Activated CD4-positive, alpha-beta T cell treated with anti-CD3 and anti-CD28 coated beads for 24 hours (primary cell): ENCODE results near the gene AMDHD2.
"Not testable (repeated sequence)": the region's sequence is repeated elsewhere in the genome, so short reads cannot be mapped to it uniquely, and the experiment has no call there.

Source experiments
- DNase-seq, 2 donors: peaks; one replicate each; pipeline ENCODE4 v3.0.0-alpha.2; 2020; ENCODE audit warnings: low read depth in 2 of 2

The AMDHD2 gene

DNA sequence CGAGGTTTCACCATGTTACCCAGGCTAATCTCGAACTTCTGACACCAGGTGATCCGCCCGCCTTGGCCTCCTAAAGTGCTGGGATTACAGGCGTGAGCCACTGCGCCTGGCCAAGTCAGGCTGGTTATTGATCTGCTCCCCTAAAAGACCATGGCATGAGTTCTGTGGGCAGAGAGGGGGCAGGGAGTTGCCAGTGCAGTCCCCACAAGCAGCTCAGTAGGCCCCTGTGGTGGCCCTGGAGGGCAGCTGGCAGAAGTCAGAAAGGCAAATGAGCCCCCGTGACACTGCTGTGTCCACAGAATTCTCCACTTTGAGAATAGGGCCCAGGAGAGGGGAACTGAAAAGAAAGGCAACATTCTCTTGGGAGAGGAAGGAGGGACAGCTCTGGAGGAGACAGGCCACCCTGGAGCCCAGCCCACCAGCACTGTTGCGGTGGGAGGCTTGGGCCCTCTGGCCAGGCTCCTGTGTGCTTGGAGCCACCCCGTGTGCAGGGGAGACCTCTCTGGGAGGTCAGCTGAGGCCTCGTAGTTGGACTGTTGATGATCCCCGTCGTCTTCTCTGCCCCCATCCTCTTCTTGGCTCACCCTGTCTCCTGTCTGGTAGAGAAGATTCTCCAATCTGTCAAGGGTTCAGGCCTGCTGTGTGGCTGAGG lies 2.1 kb upstream of the AMDHD2 start:
- no peak for DNase-seq

DNA sequence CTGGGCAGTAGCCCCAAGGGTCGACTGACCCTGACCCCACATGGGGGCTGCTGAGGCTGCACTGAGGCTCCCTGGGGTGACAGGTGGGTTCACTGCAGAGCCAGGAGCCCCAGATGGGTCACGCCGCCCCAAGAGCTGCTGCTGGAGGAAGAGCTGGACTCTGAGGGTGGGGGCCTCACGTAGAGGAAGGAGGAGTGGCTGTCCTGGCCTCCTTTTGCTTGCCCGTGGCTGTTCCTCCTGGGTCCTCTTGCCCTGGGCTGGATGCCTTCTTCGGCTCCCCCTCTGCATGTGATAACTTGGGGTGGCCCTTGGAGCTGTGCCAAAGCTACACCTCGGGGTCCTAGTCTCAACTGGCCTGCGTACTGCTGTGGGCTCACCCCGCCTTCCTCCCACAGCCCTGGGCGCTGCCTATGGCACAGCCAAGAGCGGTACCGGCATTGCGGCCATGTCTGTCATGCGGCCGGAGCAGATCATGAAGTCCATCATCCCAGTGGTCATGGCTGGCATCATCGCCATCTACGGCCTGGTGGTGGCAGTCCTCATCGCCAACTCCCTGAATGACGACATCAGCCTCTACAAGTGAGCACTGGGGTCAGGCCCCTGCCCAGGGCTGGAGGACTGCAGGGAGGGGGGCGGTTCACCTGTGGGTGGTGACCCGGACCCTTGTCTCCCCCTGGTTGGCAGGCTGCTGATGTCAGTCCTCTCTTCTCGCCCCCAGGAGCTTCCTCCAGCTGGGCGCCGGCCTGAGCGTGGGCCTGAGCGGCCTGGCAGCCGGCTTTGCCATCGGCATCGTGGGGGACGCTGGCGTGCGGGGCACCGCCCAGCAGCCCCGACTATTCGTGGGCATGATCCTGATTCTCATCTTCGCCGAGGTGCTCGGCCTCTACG lies 1.1 kb upstream of the AMDHD2 start:
- DNase-seq: no peak

DNA sequence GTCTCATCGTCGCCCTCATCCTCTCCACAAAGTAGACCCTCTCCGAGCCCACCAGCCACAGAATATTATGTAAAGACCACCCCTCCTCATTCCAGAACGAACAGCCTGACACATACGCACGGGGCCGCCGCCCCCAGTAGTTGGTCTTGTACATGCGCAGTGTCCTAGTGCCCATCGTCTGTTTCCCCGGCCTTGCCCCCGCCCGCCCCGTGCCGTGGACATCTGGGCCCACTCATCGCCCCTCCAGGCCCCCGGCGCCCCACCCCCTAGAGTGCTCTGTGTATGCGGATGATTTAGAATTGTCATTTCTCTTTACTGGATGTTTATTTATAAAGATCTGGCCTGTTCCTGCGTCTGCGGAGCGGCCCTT lies 475 bp upstream of the AMDHD2 start:
- DNase-seq: no peak

DNA sequence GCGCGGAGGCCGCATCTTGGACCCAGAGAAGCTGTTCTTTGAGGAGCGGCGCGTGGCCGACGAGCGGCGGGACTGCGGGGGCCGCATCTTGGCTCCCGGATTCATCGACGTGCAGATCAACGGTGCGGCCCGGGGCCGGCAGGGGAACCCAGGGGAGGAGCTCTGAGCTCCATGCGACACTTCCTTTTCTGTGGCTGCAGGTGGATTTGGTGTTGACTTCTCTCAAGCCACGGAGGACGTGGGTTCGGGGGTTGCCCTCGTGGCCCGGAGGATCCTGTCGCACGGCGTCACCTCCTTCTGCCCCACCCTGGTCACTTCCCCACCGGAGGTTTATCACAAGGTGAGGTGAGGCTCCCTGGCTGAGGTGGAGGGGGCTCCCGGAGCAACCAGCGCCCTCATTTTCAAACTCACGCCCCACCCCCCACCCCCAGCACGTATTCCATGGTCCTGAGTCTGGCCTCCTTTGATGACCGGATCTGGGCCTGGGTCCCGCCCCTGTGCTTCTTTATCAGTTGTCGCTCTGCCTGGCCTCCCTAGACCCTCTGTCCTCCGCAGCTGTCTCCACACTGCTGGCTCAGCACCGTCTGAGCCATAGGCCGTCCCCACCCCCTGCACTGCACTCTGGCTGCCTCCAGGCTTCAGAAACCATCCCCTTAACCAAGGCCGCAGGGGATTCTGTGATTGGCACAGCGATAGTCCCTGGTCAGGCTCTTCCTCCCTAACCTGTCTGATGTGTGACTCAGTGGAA lies 787 bp downstream of the AMDHD2 start:
- DNase-seq: no peak

DNA sequence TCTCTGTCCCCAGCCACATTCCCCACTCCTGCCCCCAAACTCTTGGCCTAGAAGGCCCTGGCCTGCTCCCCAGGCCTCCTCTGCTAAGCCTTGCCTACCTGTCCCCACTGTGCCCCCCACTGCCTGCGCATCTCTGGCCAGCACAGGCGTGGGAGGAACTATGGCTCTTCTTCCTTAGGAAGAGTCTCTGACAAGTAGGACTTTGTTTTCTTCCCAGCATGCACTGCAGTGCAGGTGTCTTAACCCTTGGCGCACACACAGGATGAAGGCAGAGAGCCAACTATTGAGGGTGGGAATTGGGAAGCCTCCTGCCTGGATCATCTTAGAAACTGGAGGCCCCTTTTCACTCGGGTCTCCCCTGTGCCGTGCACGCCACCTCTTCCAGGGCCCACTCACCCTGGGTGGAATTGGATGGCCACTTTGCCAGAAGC lies 3.6 kb downstream of the AMDHD2 start:
- no peak for DNase-seq

DNA sequence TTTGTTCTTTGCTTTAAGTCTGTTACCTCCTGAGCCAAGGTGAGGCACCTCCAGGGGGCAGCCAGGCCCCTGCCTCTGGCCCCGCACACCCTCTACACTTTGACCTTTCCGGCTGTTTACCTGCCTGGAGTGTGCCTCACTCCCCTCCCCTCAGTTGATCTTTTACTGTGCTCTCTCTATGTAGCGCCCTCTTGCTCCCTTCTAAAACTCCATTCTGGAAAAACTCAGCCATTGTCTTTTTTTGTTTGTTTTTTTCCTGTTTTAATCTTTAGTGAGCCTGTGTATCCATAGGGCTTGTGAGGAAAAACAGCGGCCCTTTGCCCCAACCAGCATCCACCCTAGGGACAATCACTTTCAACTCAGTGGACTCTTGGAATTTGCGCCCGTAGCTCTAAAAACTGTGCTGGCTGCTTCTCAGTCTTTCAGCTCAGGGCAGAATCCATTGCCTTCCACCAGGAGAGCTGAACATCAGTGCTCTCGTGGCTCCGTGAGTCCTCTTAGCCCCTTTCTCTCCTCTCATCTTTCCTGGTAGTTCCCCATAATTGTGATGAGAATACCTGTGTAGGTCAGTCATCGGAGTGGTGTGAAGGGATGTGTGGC lies 4.3 kb downstream of the AMDHD2 start:
- no peak for DNase-seq

DNA sequence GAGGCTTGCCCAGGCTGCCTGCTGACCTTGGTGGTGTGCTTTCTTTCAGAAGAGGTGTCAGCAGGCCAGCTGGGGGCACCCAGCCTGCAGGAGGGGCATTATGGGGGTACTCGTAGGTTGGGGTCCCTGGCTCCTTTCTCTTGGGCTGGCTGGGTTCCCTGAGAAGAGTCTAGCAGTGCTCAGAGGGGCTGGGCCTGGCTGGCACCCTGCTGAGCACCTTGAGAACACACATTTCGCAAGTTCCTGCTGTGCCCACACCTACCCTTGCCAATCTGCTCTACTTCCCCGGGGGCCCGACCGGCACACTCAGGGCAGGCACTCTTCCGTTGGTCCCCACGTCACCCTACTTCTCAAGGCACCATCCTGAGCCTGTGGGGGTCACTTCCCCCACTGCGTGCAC lies 6.0 kb downstream of the AMDHD2 start:
- no peak for DNase-seq

DNA sequence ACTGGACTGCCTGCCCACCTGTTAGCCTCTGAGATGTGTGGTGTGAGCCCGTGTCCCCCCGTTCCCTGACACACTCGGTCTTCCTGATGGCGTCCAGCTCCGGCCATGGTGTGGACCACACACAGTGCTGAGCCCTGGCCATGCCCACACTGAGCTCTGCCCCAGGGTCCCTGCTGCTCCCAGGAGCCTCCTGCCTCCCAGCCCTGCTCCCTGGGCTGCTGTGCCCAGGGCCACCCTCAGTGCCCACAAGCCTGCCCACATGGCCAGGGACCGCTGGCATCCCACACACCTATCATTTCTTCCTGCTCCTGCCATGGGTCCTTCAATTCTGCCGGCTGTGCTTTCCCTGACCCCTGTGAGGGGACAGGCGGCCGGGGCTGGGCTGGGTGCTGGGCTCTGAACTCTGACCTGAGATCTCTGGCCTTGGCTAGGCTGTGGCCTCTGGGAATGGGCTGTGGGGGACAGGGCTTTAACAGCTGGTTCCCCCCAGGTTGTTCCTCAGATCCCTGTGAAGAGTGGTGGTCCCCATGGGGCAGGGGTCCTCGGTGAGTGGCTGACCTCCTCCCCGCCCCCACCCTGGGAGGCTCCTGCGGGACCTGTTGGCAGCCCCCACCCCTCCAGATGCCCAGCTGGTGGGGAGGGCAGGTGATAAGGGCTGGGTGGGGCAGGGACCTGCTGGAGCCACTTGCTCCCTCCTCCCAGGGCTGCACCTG lies 7.1 kb downstream of the AMDHD2 start:
- DNase-seq: no peak

DNA sequence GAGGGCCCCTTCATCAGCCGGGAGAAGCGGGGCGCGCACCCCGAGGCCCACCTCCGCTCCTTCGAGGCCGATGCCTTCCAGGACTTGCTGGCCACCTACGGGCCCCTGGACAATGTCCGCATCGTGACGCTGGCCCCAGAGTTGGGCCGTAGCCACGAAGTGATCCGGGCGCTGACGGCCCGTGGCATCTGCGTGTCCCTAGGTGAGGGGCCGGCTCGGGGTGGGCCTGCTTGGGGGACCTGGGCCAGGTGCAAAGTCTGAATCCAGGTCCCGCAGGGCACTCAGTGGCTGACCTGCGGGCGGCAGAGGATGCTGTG lies 7.6 kb downstream of the AMDHD2 start:
- no peak for DNase-seq

DNA sequence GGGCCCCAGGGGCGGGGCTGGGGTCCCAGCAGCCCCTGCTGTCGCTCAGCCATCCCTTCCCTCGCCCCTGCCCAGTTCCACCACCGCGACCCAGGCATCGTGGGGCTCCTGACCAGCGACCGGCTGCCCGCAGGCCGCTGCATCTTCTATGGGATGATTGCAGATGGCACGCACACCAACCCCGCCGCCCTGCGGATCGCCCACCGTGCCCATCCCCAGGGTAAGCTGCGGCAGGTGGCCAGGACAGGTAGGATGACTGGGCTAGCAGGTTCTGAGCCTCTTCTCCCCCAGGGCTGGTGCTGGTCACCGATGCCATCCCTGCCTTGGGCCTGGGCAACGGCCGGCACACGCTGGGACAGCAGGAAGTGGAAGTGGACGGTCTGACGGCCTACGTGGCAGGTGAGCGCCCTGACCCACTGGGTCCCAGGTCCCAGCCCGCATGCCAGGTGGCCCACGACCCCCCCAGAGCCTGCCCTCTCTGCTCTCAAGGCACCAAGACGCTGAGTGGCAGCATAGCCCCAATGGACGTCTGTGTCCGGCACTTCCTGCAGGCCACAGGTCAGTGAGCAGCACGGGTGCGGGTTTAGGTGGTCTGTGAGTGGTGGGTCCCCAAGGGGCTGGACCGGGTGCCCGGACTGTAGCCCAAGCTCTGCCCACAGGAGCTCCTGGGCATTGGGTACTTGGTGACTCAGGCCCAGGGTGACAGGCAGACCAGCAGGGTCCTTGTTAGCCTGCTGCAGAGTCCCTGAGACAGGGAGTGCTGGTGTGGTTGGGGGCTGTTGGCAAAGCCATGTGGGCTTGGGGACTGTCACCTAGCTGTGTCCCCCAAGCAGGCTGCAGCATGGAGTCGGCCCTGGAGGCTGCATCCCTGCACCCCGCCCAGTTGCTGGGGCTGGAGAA lies 8.2 kb downstream of the AMDHD2 start:
- no peak for DNase-seq

DNA sequence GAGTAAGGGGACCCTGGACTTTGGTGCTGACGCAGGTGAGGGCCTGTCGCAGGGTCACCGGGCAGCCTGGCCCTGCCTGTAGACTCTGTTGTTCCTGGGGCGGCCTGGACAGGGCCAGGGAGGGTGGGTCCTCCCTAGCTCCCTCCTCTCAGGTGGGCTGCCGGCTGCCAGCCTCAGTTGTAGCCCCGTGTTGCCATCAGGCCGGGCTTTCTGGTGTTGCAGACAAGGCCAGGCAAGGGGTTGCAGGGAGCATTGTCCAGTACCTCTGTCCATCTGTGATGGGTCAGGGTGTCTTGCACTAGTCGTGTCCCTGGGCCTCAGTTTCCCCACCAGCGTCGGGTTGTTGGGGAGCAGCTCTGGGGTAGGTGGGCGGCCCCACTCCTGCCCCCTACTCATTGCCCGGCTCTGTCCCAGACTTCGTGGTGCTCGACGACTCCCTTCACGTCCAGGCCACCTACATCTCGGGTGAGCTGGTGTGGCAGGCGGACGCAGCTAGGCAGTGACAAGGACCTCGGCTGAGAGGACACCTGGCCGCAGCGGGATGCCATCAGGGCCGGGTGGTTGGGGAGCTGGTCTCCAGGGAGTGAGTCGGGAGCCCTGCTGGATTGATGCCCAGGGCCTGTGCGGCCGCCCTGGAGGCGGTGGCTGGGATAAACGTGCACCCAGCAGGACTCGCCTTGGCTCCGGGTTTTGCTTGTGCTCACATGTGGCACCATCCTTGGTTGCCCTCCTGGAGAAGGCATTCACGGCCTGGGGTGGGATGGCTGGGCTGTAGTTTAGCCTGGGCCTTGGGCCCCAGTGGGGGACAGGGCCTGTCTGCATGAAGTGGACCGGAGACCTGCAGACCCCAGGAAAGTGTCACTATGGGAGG lies 9.1 kb downstream of the AMDHD2 start:
- DNase-seq: no peak

DNA sequence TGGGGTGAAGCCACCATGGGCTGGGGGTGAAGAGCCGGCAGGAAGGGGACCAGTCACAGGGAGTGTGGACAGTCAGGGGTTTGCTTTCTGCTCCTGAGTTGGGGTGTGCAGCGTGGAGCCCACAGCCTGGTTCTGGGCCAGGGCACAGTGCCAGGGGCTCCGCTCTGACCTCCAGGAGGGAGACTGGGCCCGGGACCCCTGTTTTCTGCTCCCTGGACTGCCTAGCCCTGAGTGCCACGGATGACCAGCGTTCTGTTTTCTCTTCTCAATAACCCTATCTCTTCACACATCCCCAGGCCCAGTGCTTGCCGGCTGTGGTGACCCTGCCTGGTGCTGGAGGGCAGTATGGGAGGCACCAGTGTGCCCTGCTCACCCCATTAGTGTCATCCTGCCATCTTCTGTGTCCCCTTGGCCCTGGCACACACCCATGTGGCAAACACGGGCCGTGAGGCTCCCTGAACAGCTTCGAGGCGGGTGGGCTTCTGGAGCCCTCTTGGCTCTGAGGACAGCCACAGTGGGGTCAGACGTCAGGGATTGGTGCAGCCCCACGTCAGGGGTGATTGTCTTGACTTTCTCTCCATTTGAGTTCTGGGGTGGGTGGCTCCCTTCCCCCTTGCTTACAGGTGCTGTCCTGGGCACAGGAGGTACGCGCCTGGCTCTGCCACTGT lies 9.9 kb downstream of the AMDHD2 start:
- DNase-seq: no peak

DNA sequence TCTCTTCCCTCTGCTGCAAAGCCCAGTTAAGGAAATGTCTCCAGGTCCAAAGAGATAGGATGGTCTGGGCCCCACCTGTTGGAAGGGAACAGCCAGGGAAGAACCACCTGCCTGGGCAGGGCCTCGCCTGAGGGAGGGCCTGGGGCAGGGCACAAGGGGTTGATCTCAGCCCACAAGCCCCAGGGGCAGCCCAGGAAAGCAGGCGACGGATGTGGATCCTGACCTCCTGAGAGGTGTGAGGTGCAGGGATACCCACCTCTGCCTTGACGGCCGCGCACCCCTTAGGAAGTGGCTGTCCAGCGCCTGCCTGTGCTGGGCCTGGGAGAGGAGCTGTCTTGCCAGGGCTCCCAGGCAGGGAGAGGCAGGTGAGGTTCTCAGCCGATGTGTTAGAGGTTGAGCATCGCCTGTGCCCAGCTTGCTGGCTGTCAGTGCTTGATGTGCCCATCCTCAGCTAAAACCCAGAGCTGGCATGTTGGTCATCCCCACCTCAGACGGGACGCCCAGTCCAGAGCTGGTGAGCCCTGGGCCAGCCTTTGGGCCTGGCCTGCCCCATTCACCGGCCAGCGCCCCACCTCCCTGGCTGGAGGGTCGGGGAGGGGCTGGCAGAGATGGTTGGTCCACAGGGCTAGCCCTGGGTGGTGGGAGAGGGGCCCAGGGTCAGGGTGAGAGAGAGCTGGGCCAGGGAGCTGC lies 10.6 kb downstream of the AMDHD2 start:
- DNase-seq: no peak

DNA sequence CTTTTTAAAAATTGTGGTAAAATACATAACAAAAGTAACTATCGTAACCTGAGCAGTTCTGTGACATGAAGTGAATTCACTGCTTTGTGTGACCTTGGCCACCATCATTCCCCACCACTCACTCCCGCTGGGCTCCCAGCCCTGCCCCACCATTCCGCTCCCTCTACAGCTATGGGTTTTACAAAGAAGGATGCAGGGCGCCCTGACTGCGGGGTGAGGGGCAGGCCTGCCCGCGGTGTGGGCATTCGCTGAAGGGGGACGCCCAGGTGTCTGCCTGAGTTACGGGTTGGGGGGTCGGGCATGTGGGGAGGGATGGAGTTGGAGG lies 11.2 kb downstream of the AMDHD2 start, which contains the start of gene CEMP1:
Gene CEMP1 (minus strand): TSS at position 38 of the 325 bp plus-strand sequence. CDS start 335 bp downstream, outside the sequence.
- DNase-seq: no peak

DNA sequence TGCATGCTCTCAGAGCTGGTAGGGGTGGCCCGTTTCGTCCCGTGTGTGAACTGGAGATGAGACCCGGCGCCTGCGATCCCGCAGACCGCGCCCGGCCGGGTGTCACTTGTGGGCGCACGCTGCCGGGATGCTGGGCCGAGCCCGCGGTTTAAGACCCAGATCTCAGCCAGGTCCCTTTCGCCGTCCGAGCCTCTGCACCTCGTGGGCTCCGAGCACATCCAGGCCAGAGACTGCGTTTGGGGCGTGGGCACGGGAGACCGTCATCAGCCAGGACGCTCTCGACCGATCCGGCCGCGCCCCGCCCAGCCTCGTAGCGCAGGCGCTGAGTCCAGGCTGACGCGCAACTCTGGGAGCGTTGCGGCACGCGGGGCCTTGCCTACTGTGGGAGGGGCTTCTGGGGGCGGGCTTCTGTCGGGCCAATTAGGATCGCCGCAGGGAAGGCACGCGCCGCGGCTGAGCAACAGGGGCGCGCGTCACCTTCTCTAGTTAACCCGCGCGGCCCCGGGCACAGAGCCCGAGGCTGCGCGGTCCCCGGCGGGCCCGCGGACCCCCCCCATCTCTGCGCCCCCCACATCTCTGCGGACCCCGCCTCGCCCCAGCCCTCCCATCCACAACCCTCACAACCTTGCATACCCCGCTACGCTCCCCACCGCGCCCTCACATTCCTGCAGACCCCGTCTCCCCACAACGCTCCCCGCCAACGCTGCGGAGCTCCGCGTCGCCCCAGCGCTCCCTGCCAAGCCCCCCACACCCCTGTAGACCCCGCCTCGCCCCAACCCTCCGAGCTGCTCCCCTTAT lies 11.7 kb downstream of the AMDHD2 start:
- peak; percentile 94 to 97 for DNase-seq

DNA sequence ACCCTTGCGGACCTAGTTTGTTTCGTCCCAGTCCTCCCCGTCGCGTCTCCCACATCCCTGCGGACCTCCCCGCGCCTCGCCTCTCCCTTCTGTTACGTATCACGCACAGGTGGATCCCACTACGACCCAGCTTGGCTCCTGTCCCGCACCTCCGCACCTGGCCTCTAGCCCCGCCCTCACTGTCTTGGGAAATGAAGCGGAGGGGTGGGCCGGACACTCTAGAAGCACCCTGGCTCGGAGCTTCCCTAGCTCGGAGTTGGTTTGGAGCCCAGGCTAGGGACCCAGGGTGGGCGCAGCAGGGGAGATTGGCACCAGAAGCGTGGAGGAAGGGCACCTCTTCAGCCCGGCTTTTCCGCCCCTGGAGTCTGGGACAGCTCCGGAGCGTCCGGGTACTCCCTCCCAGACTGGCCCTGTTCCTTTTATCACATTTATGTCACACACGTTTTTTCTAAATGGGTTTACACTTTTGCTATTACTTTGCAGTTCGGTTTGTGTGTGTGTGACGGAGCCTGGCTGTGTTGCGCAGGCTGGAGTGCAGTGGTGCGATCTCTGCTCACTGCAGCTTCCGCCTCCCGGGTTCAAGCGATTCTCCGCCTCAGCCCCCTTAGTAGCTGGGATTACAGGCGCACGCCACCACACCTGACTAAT lies 12.4 kb downstream of the AMDHD2 start:
- peak in 1 of 2 donors; percentile 33 for DNase-seq

DNA sequence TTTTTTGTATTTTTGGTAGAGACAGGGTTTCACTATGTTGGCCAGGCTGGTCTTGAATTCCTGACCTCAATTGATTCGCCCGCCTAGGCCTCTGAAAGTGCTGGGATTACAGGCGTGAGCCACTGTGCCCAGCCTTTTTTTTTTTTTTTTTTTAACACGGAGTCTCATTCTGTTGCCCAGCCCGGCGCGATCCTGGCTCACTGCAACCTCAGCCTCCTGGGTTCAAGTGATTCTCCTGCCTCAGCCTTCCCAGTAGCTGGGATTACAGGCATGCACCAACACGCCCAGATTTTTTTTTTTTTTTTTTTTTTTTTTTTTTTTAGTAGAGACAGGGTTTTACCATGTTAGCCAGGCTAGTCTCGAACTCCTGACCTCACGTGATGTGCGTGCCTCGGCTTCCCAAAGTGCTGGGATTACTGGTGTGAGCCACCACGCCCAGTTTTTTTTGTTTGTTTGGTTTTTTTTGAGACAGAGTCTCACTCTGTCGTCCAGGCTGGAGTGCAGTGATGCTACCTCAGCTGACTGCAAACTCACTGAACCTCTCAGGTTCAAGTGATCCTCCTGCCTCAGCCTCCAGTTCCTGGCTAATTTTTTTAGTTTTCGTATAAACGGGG lies 13.1 kb downstream of the AMDHD2 start:
- DNase-seq: not testable (repeated sequence)
